Measurements from ENCODE around the gene PLD4.

GRCh38 chr14:104968153-104968527 is 43.5 kb downstream of the PLD4 start:
- TF ChIP-seq CTCF (IDR thresholded peaks at IDR 0.05), result no peak
- TF ChIP-seq EP300 (IDR thresholded peaks at IDR 0.05), result no peak
